OCI-LY7 (cell line): ENCODE measurements around the gene CDC14B.

Experiments
- CTCF ChIP-seq: fragments of 200-600 bp; sonication (generic); conservative IDR thresholded peaks from 2 replicates; pipeline ENCODE4 v1.5.1; 2014; ENCODE audit warnings: mild to moderate bottlenecking, antibody characterized with exemption, low read length, moderate library complexity, mixed read lengths
- EZH2phosphoT487 ChIP-seq: fragments of 200-600 bp; sonication (generic); IDR thresholded peaks from 2 replicates; pipeline ENCODE4 v1.6.1; 2018; ENCODE audit warnings: low read depth, borderline replicate concordance, mild to moderate bottlenecking, mixed run types, antibody characterized with exemption, low read length, moderate library complexity, mixed read lengths

- TF ChIP-seq CTCF (no peak), EZH2phosphoT487 (no peak)
Observed at GRCh38 chr9:96450613-96451528, 168.8 kb downstream of the CDC14B start.
